Cardiac fibroblast (primary cell): ENCODE measurements around the gene NDUFC1.
"Not testable (repeated sequence)": the region's sequence is repeated elsewhere in the genome, so short reads cannot be mapped to it uniquely, and the experiment has no call there.

Experiments used
- DNase-seq, 2 donors: peaks; one replicate each; pipeline versions ENCODE4 v3.0.0 to v3.0.0-alpha.2; 2010; ENCODE audit warnings: low read depth in 2 of 2
- H3K4me3 ChIP-seq, 2 donors: replicated peaks in 1 of 2; 1 replicate in 1 of 2; 2 replicates in 1 of 2; pipeline ENCODE4 v1.5.1; 2011; ENCODE audit warnings: low read depth in 2 of 2, low read length in 2 of 2, mild to moderate bottlenecking in 2 of 2, moderate library complexity in 1 of 2
- CTCF ChIP-seq: IDR thresholded peaks from one replicate; pipeline ENCODE4 v1.5.1; 2011; ENCODE audit warnings: low read depth, mild to moderate bottlenecking, low read length, inconsistent platforms

Gene NDUFC1

DNA sequence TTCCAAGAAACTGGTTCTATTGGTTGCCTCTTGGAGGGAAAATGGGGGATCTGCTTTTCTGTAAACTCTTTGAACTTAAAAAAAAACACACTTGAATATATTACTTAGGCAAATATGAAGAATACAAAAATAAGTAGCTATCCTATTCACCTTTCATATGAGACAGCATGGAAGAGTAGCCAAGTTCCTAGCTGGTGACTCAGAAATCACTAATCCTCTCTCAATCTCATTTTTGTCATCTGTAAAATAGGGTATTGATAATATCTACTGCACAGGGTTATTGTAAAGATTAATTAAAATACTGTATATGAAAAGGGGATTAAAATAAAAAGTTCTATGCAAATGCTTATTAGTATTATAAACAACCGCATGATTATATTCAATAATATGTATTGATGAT lies 35.0 kb downstream of the NDUFC1 start:
- TF ChIP-seq CTCF = no peak
- no peak overlapping the region for H3K4me3 ChIP-seq
- DNase-seq = peak in 1 of 2 donors; percentile 10

GRCh38 chr4:139266583-139267257 lies 35.6 kb downstream of the NDUFC1 start:
- no peak for TF ChIP-seq CTCF
- peak overlapping the region; percentile 8 to 40 for H3K4me3 ChIP-seq
- DNase-seq = peak; percentile 56 to 59

- TF ChIP-seq CTCF = no peak
- DNase-seq = no peak
- peak overlapping the region; percentile 8 to 40 for H3K4me3 ChIP-seq
These were observed 36.1 kb downstream of the NDUFC1 start for GRCh38 chr4:139266208-139266582.

DNA sequence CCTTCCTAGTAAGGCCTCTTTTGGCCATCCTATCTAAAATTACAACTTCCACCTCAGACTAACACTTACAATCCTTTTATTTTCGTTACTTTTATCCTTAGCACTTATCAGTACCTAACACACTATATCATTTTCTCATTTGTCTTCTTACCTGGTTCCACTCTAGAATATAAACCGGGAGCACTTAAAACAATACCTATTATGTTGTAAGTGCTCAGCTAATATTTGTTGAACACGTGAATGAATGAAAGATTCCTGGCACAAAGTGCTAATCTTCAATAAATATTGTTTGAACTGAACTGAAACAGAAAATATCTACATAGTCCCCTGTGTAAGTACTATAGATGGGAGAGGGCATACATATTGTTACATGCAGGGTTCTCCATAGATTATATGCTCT lies 36.6 kb downstream of the NDUFC1 start:
- no peak for TF ChIP-seq CTCF
- no peak for DNase-seq
- no peak overlapping the region for H3K4me3 ChIP-seq

- no peak for TF ChIP-seq CTCF
- no peak overlapping the region for H3K4me3 ChIP-seq
- DNase-seq = no peak
These were observed 45.9 kb downstream of the NDUFC1 start for GRCh38 chr4:139256349-139256748.

GRCh38 chr4:139255581-139255980 lies 46.7 kb downstream of the NDUFC1 start:
- H3K4me3 ChIP-seq, DNase-seq: not testable (repeated sequence)

DNA sequence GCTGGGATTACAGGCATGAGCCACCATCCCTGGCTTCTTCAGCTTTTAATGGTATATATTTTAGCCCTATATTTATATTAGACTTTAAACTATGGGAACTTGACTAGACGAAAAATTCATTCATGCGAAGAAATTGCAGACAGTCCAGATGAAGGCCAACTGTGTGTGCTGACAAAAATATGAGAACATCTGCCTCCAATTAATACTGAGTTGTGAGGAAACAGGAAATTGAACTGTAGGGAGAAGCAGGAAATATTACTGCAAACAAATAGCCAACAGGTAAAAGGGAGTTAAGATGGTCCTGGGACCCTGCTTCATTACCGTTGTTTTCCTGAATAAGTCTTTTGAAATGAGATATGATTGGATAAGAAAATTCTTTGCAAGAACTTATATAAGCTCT lies 48.6 kb downstream of the NDUFC1 start:
- no peak overlapping the region for H3K4me3 ChIP-seq
- TF ChIP-seq CTCF = no peak
- peak in 1 of 2 donors; percentile 8 for DNase-seq
